Measurements from ENCODE around the gene PRTN3.

- TF ChIP-seq POLR2A (IDR thresholded peaks at IDR 0.05; ENCODE audit: low read length) (no peak), GATA1 (IDR thresholded peaks at IDR 0.05; ENCODE audit: low read depth, low read length) (no peak)
These were observed 13.8 kb downstream of the PRTN3 start for GRCh38 chr19:854549-854948.

Measured in erythroblast (primary cell).